HFFc6 (cell line): ENCODE measurements around the gene FGF22. TPM values are rescaled to one million over a fixed set of nuclear protein-coding genes. Genes with fewer than 3 reads are reported as not detected.
"Not testable (repeated sequence)": the region's sequence is repeated elsewhere in the genome, so short reads cannot be mapped to it uniquely, and the experiment has no call there.

Experiments
- DNase-seq: peaks from one replicate; pipeline ENCODE4 v3.0.0-alpha.2; 2018
- H3K27ac Mint-ChIP-seq: 2 replicates; pipeline ENCODE4 v1.8.0; 2020; ENCODE audit warnings: mild to moderate bottlenecking, mixed read lengths
- H3K27me3 Mint-ChIP-seq: 2 replicates; pipeline ENCODE4 v1.8.0; 2021; ENCODE audit warnings: mild to moderate bottlenecking, moderate library complexity, mixed read lengths; ENCODE audit not compliant: insufficient read depth
- H3K36me3 Mint-ChIP-seq: 2 replicates; pipeline ENCODE4 v1.8.0; 2021; ENCODE audit warnings: low read depth, mixed read lengths
- H3K4me1 Mint-ChIP-seq: 2 replicates; pipeline ENCODE4 v1.8.0; 2020; ENCODE audit warnings: low read depth, mixed read lengths
- H3K4me3 Mint-ChIP-seq: 2 replicates; pipeline ENCODE4 v1.8.0; 2020; ENCODE audit warnings: mild to moderate bottlenecking, moderate library complexity, mixed read lengths
- H3K9me3 Mint-ChIP-seq: 2 replicates; pipeline ENCODE4 v1.8.0; 2020; ENCODE audit warnings: mild to moderate bottlenecking, mixed read lengths
- CTCF ChIP-seq: fragments of 200-600 bp; sonication (generic); IDR thresholded peaks from 2 replicates; pipeline ENCODE4 v1.5.0; 2021; ENCODE audit warnings: antibody characterized with exemption, mild to moderate bottlenecking
- total RNA-seq, 6 experiments: library from RNA; stranded (reverse); fragmentation: NEBNext Ultra II Directional; extraction: Animal tissue kit (Norgen Biotek cat#: 25700); gene quantifications; 2 replicates in 1 of 6; 3 replicates in 5 of 6; pipeline ENCODE4 v1.2.3, GENCODE V29; 2021

The FGF22 gene
- total RNA-seq, 6 experiments from 2014 or later = 0.17 to 0.18 TPM; not detected in 4

- TF ChIP-seq CTCF = no peak
- peaks cover 11% of the 10 kb centered on the region for H3K27me3 Mint-ChIP-seq
- H3K9me3 Mint-ChIP-seq = 0 out of 2 replicates have a peak, but pooled peaks cover 4% of the 10 kb centered on the region
- H3K27ac Mint-ChIP-seq = no peak overlapping the region
- no peaks in the 10 kb centered on the region for H3K4me1 Mint-ChIP-seq
- peaks cover 4% of the 10 kb centered on the region; the same call in 1 of the 2 replicates for H3K36me3 Mint-ChIP-seq
- no peak for DNase-seq
- no peak overlapping the region for H3K4me3 Mint-ChIP-seq
Observed at GRCh38 chr19:604355-604754, 35.3 kb upstream of the FGF22 start.

GRCh38 chr19:605061-605971 is 34.4 kb upstream of the FGF22 start:
- H3K27me3 Mint-ChIP-seq, H3K4me3 Mint-ChIP-seq, H3K4me1 Mint-ChIP-seq, H3K9me3 Mint-ChIP-seq, H3K27ac Mint-ChIP-seq, DNase-seq, H3K36me3 Mint-ChIP-seq: not testable (repeated sequence)
- peak; percentile 32; the same call in 1 of the 2 replicates for TF ChIP-seq CTCF

- no peak for TF ChIP-seq CTCF
- Mint-ChIP-seq H3K9me3 (0 out of 2 replicates have a peak, but pooled peaks cover 2% of the 10 kb centered on the region), H3K4me3 (no peak overlapping the region), H3K27me3 (peaks cover 2% of the 10 kb centered on the region; the same call in 1 of the 2 replicates), H3K27ac (no peak overlapping the region), H3K4me1 (peaks cover 18% of the 10 kb centered on the region), H3K36me3 (0 out of 2 replicates have a peak, but pooled peaks cover 2% of the 10 kb centered on the region)
- DNase-seq = no peak
Observed at GRCh38 chr19:607301-608154, 32.2 kb upstream of the FGF22 start.

GRCh38 chr19:608155-609003 is 31.3 kb upstream of the FGF22 start:
- Mint-ChIP-seq H3K27me3 (peaks cover 5% of the 10 kb centered on the region), H3K4me1 (peaks cover 18% of the 10 kb centered on the region), H3K4me3 (no peak overlapping the region), H3K27ac (no peak overlapping the region), H3K36me3 (no peaks in the 10 kb centered on the region), H3K9me3 (no peaks in the 10 kb centered on the region)
- no peak for TF ChIP-seq CTCF
- DNase-seq = no peak

- Mint-ChIP-seq H3K4me1 (peaks cover 18% of the 10 kb centered on the region), H3K9me3 (no peaks in the 10 kb centered on the region)
Observed at GRCh38 chr19:609004-609346, 30.7 kb upstream of the FGF22 start.

More at GRCh38 chr19:609004-609346, 30.7 kb upstream of the FGF22 start:
- Mint-ChIP-seq H3K27ac (no peak overlapping the region), H3K4me3 (no peak overlapping the region), H3K36me3 (no peaks in the 10 kb centered on the region), H3K27me3 (peaks cover 5% of the 10 kb centered on the region)
- DNase-seq = no peak
- TF ChIP-seq CTCF = no peak
